Activated CD4-positive, CD25-positive, alpha-beta regulatory T cell (primary cell): ENCODE results near the gene VNN1.
"Not testable (repeated sequence)": the region's sequence is repeated elsewhere in the genome, so short reads cannot be mapped to it uniquely, and the experiment has no call there.

Experiments used
- DNase-seq, 4 experiments: peaks; one replicate each; lab custom pipeline; 2025; lab: John Stamatoyannopoulos, UW

Gene VNN1

DNA sequence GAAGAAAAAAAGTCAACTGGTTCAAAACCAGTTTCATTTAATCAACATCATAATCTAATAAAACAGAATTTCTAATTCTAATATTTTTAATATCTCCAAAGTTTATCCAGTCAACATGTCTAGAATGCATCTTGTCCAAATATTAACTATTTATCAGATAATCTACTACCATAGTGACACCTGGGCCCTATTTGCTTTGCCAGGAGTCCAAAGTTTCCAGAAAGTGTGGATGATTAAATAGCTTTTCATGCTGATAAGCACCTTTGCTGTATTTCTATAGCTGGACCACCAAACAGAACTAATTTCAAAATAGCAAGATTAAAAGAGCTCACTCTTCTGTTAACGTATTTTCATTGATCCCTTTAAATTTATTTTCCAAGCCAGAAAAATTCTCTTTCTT, 42.6 kb downstream of the VNN1 start:
- no peak for DNase-seq

DNA sequence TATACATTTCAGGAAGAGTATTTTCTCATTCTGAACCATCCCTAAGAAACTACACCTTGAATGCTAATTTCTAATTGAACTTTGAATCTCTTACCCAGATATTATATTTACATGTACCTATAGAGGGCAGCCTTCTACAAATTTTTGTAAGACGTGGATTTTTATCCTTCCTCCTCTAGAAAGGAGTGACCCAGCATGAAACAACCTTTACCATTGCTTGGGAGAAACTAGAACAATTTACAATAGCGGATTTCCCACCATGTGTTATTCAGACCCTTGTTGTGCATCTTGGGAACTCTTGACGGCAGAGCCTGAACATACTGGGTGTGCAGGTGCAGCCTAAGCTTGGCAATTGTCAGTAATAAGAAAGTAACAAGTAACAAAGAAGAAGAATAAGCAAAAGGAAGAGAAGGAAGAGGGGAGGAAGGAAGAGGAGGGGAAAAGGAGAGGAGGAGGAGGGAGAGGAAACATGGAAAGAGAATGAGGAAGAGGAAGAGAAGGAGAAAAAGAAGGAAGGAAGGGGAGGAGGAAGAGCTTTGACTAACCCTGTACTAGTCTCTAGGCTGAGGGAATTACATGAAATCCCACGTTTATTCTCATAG, 44.1 kb downstream of the VNN1 start:
- DNase-seq: no peak

- DNase-seq: no peak
Observed at GRCh38 chr6:132666118-132666517, 47.7 kb downstream of the VNN1 start.

GRCh38 chr6:132664309-132665034, 49.4 kb downstream of the VNN1 start:
- DNase-seq: no peak

DNA sequence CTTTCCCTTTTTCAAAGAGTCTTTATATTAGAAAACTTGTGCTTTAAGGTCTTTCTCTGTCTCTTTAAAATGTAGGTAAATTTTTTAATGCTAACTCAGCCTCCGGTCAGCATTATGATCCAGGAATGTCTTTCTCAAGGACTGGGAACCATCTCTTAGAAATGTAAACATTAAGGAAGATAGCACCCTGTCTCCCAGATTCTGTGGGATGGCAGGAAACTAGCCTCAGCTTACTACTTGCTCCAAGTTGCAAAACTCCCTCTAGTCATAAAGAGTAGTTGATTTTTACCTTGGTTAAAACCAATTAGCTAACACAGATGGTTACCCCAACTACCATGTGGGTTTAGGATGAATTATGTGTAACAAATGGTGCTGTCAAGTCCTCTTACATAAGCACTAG, 50.2 kb downstream of the VNN1 start:
- DNase-seq: no peak

DNA sequence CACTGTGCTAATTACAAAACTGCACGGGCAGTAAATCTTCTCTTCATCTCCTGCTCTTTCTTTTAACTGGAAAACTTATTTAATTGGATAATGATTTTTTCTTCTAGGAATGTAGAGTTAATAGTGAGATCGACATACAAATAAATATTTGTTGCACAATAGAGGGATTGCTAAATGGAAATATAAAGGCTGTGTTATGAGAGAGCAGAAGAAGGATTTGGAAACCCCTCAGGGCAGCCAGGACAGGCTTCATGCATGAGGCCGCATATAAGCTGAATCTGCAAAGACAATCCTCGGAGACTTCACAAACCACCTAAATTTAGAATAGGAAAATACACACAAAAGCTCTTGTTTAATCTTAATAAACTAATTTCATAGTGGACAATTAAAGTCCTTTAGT, 51.9 kb downstream of the VNN1 start:
- no peak for DNase-seq

DNA sequence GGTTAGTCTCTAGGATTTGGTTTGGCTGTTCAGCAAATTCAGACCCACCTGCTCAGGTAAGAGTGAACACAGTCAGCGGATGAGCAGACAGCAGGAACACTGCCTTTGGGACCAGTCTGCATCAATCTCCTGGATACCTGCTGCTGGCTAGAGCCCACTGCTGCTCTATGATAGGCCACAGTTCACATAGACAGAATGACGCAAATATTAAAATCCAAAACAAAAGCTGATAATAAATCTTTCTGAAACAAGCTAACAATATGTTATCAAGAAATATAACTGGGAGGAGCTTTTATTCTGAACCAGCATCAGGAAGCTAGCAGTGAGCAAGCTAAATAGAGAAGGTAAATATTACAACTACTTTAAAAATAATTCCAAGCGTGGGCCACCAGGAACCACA, 54.8 kb downstream of the VNN1 start, which contains the start of gene TAAR1:
TAAR1 (minus strand) TSS at position 101 of the 400 bp plus-strand sequence. CDS start 13,179 bp downstream, outside the sequence.
- DNase-seq: no peak

DNA sequence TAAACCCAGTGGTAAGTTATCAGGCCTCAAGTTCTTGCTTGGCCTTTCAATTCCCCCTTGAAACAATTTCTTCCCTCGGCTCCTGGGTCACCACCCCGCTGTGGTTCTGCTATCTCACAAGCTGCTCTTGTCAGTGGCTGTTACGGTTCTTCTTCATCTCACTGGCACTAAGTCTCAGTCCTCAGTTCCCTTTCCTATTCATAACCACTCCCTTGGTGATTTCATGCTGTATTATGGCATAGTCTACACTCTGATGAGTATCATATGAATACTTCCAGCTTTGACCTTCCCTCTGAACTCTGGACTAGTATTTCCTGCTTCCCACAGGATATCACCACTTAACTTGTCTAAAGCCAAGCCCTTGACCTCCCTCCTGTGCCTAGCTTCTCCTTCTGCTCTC, 62.8 kb downstream of the VNN1 start:
- DNase-seq: no peak

DNA sequence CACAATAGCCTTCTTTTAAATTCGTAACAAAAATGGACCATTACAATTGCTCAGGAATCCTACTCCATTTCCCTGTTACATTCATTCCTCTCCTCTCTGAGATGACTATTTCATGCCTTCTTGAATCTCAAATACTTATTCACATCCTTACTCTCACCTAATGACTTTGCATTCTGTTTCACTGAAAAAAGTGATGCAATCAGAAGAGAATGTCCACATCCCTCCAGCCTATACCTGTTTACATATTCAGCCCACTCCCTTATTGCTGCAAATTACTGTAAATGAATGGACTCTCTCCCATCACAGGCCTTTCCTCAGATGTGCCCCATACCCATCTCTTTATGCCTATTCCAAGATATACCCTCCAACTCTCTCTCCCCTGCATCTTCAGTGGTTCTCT, 63.4 kb downstream of the VNN1 start:
- DNase-seq: no peak

DNA sequence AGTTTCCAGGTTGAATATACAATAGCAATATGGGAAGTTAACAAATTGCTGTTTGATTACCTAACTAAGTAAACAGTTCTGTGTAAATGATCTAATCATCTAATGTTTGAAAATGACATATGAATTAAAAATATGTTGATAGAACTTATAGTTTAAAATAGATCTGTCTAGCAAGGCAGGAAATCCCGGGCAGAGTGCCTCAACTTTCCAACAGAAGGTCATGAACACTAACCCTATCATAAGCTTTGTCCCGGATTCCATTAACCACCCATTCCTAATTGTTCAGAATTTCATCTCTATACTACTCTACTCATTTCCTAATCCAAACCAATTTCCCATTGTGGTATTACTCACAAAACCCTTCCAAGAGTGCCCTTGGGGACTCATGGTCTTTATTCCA, 65.0 kb downstream of the VNN1 start:
- no peak for DNase-seq

- no peak for DNase-seq
Observed at GRCh38 chr6:132648356-132648755, 65.5 kb downstream of the VNN1 start.

- DNase-seq: no peak
Observed at GRCh38 chr6:132643547-132643946, 70.3 kb downstream of the VNN1 start.

DNA sequence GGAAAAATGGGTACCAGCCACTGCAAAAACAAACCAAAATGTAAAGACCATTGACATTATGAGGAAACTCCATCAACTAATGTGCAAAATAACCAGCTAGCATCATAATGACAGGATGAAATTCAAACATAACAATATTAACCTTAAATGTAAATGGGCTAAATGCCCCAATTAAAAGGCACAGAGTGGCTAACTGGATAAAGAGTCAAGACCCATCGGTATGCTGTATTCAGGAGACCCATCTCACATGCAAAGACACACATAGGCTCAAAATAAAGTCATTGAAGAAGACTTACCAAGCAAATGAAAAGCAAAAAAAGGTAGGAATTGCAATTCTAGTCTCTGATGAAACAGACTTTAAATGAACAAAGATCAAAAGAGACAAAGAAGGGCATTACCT, 76.7 kb downstream of the VNN1 start:
- not testable (repeated sequence) for DNase-seq

DNA sequence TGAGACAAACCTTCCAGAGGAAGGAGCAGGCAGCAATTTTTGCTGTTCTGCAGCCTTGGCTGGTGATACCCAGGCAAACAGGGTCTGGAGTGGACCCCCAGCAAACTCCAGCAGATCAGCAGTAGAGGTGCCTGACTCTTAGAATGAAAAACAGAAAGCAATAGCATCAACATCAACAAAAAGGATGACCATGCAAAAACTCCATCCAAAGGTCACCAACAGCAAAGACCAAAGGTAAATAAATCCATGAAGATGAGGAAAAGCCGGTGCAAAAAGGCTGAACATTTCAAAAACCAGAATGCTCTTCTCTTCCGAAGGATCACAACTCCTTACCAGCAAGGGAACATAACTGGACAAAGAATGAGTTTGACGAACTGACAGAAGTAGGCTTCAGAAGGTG, 77.9 kb downstream of the VNN1 start:
- not testable (repeated sequence) for DNase-seq

- not testable (repeated sequence) for DNase-seq
Observed at GRCh38 chr6:132635288-132635687, 78.6 kb downstream of the VNN1 start.

- DNase-seq: no peak
Observed at GRCh38 chr6:132634796-132635195, 79.1 kb downstream of the VNN1 start.

DNA sequence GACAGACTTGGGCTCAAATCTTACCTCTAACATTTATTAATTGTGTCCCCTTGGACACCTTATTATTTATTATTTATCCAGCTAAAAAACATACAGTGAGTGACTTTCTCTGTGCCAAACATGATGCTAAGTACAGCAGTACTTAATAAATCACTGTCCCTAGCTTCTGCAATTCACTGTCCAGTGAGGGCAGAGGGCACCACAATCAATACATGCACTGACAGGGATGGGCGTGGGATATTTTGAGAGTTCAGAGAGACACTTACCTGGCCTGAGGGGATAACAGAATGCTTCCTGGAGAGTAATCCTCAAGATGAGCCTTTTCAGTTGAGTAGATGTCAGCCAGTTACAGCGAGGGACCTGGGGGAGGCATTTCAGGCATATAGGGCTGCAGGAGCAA, 80.5 kb downstream of the VNN1 start:
- no peak for DNase-seq
